ENCODE data around the gene HOXC6.

Gene HOXC6

GRCh38 chr12:53988541-53989226 is 39.6 kb upstream of the HOXC6 start:
- H3K9me3 ChIP-seq (replicated peaks in 1 of 2; ENCODE audit: control insufficient read depth in 2 of 2, insufficient read depth in 1 of 2, low read depth in 1 of 2, low read length in 2 of 2), result peaks cover 0 to 14% of the 10 kb centered on the region in 2 donors
- no peak overlapping the region for H2BK5ac ChIP-seq (ENCODE audit: low read length)

GRCh38 chr12:53989227-53990113 is 38.8 kb upstream of the HOXC6 start:
- H2AFZ ChIP-seq (ENCODE audit: low read length), result no peak overlapping the region
- no peaks in the 10 kb centered on the region for H3K36me3 ChIP-seq (replicated peaks in 1 of 2; ENCODE audit: control insufficient read depth in 2 of 2, insufficient read depth in 2 of 2, low read length in 2 of 2)
- no peak overlapping the region for H3K27ac ChIP-seq (replicated peaks; ENCODE audit: low read length)

More at GRCh38 chr12:53988541-53989226, 39.6 kb upstream of the HOXC6 start:
- Histone ChIP-seq H4K8ac (ENCODE audit: low read depth, low read length) (no peak overlapping the region), H3K4me1 (ENCODE audit: control insufficient read depth in 2 of 2, insufficient read depth in 1 of 2, low read depth in 1 of 2, low read length in 2 of 2) (peaks cover 0 to 3% of the 10 kb centered on the region in 2 donors), H4K91ac (ENCODE audit: low read depth, low read length, poor library complexity) (no peak overlapping the region), H3K9ac (ENCODE audit: low read depth, low read length, poor library complexity) (no peak overlapping the region), H3K14ac (ENCODE audit: low read length) (no peak overlapping the region), H2AK5ac (ENCODE audit: low read depth, low read length) (no peak overlapping the region), H2BK120ac (ENCODE audit: low read depth, low read length) (no peak overlapping the region), H3K4ac (ENCODE audit: low read length) (no peak overlapping the region), H3K4me2 (ENCODE audit: insufficient read depth, low read length, poor library complexity, severe bottlenecking) (no peak overlapping the region), H2BK12ac (ENCODE audit: low read length) (no peak overlapping the region), H2AFZ (ENCODE audit: low read length) (no peak overlapping the region), H3K23ac (ENCODE audit: low read depth, low read length, poor library complexity) (no peak overlapping the region), H3K79me1 (ENCODE audit: low read depth, low read length) (no peaks in the 10 kb centered on the region), H3K18ac (ENCODE audit: low read length) (no peak overlapping the region), H2BK15ac (ENCODE audit: low read length) (no peak overlapping the region), H3K27ac (replicated peaks; ENCODE audit: low read length) (no peak overlapping the region), H3K36me3 (replicated peaks in 1 of 2; ENCODE audit: control insufficient read depth in 2 of 2, insufficient read depth in 2 of 2, low read length in 2 of 2) (no peaks in the 10 kb centered on the region), H3K27me3 (ENCODE audit: control insufficient read depth in 3 of 3, insufficient read depth in 3 of 3, low read depth in 1 of 3, low read length in 3 of 3) (peaks cover 65 to 100% (median 99%) of the 10 kb centered on the region in 3 experiments), H3K4me3 (ENCODE audit: low read length in 2 of 2) (no peak overlapping the region)
- DNase-seq (ENCODE audit: low spot score), result no peak
- no CpG with 5 or more reads among the region's 5 CpGs for WGBS, 2 donors (ENCODE audit: extremely low coverage in 2 of 2, insufficient read length in 2 of 2, insufficient replicate concordance in 1 of 2)

GRCh38 chr12:53990311-53991076 is 37.7 kb upstream of the HOXC6 start:
- no peak overlapping the region for H2BK5ac ChIP-seq (ENCODE audit: low read length)
- no peak for DNase-seq (ENCODE audit: low spot score)
- peaks cover 0 to under 1% of the 10 kb centered on the region in 2 donors for H3K4me1 ChIP-seq (ENCODE audit: control insufficient read depth in 2 of 2, insufficient read depth in 1 of 2, low read depth in 1 of 2, low read length in 2 of 2)
- no peaks in the 10 kb centered on the region for H3K79me1 ChIP-seq (ENCODE audit: low read depth, low read length)
- H2AK5ac ChIP-seq (ENCODE audit: low read depth, low read length), result no peak overlapping the region
- H3K4me2 ChIP-seq (ENCODE audit: insufficient read depth, low read length, poor library complexity, severe bottlenecking), result no peak overlapping the region
- no peak overlapping the region for H2BK15ac ChIP-seq (ENCODE audit: low read length)
- no peak overlapping the region for H3K14ac ChIP-seq (ENCODE audit: low read length)
- H4K91ac ChIP-seq (ENCODE audit: low read depth, low read length, poor library complexity), result no peak overlapping the region
- no peak overlapping the region for H3K18ac ChIP-seq (ENCODE audit: low read length)
- no peak overlapping the region for H3K4ac ChIP-seq (ENCODE audit: low read length)
- peaks cover 70 to 100% (median 100%) of the 10 kb centered on the region in 3 experiments for H3K27me3 ChIP-seq (ENCODE audit: control insufficient read depth in 3 of 3, insufficient read depth in 3 of 3, low read depth in 1 of 3, low read length in 3 of 3)
- no peaks in the 10 kb centered on the region for H3K36me3 ChIP-seq (replicated peaks in 1 of 2; ENCODE audit: control insufficient read depth in 2 of 2, insufficient read depth in 2 of 2, low read length in 2 of 2)
- H3K23ac ChIP-seq (ENCODE audit: low read depth, low read length, poor library complexity), result peak overlapping the region; percentile 25
- no peak overlapping the region for H3K9ac ChIP-seq (ENCODE audit: low read depth, low read length, poor library complexity)
- H4K8ac ChIP-seq (ENCODE audit: low read depth, low read length), result no peak overlapping the region
- no peak overlapping the region for H2AFZ ChIP-seq (ENCODE audit: low read length)
- H2BK120ac ChIP-seq (ENCODE audit: low read depth, low read length), result no peak overlapping the region
- H3K4me3 ChIP-seq (ENCODE audit: low read length in 2 of 2), result no peak overlapping the region
- peaks cover 0 to 5% of the 10 kb centered on the region in 2 donors for H3K9me3 ChIP-seq (replicated peaks in 1 of 2; ENCODE audit: control insufficient read depth in 2 of 2, insufficient read depth in 1 of 2, low read depth in 1 of 2, low read length in 2 of 2)
- no peak overlapping the region for H2BK12ac ChIP-seq (ENCODE audit: low read length)
- no CpG with 5 or more reads among the region's 27 CpGs for WGBS, 2 donors (ENCODE audit: extremely low coverage in 2 of 2, insufficient read length in 2 of 2, insufficient replicate concordance in 1 of 2)
- no peak overlapping the region for H3K27ac ChIP-seq (replicated peaks; ENCODE audit: low read length)

More at GRCh38 chr12:53989227-53990113, 38.8 kb upstream of the HOXC6 start:
- H2BK120ac ChIP-seq (ENCODE audit: low read depth, low read length), result no peak overlapping the region
- peaks cover 65 to 100% (median 99%) of the 10 kb centered on the region in 3 experiments for H3K27me3 ChIP-seq (ENCODE audit: control insufficient read depth in 3 of 3, insufficient read depth in 3 of 3, low read depth in 1 of 3, low read length in 3 of 3)
- H3K9ac ChIP-seq (ENCODE audit: low read depth, low read length, poor library complexity), result no peak overlapping the region
- peaks cover 0 to 10% of the 10 kb centered on the region in 2 donors for H3K9me3 ChIP-seq (replicated peaks in 1 of 2; ENCODE audit: control insufficient read depth in 2 of 2, insufficient read depth in 1 of 2, low read depth in 1 of 2, low read length in 2 of 2)
- H3K14ac ChIP-seq (ENCODE audit: low read length), result no peak overlapping the region
- H3K4me1 ChIP-seq (ENCODE audit: control insufficient read depth in 2 of 2, insufficient read depth in 1 of 2, low read depth in 1 of 2, low read length in 2 of 2), result peaks cover 0 to 3% of the 10 kb centered on the region in 2 donors
- no peak overlapping the region for H4K91ac ChIP-seq (ENCODE audit: low read depth, low read length, poor library complexity)
- H3K23ac ChIP-seq (ENCODE audit: low read depth, low read length, poor library complexity), result no peak overlapping the region
- WGBS, 2 donors (ENCODE audit: extremely low coverage in 2 of 2, insufficient read length in 2 of 2, insufficient replicate concordance in 1 of 2), result no CpG with 5 or more reads among the region's 28 CpGs
- H2BK5ac ChIP-seq (ENCODE audit: low read length), result no peak overlapping the region
- no peak overlapping the region for H3K4ac ChIP-seq (ENCODE audit: low read length)
- no peak for DNase-seq (ENCODE audit: low spot score)
- H3K79me1 ChIP-seq (ENCODE audit: low read depth, low read length), result no peaks in the 10 kb centered on the region
- H2AK5ac ChIP-seq (ENCODE audit: low read depth, low read length), result no peak overlapping the region
- no peak overlapping the region for H2BK15ac ChIP-seq (ENCODE audit: low read length)
- no peak overlapping the region for H4K8ac ChIP-seq (ENCODE audit: low read depth, low read length)
- H3K4me3 ChIP-seq (ENCODE audit: low read length in 2 of 2), result peak overlapping the region in 1 of 2 donors; percentile 39
- no peak overlapping the region for H3K18ac ChIP-seq (ENCODE audit: low read length)
- H2BK12ac ChIP-seq (ENCODE audit: low read length), result no peak overlapping the region
- H3K4me2 ChIP-seq (ENCODE audit: insufficient read depth, low read length, poor library complexity, severe bottlenecking), result no peak overlapping the region
